G401.6 (cell line): Measurements from ENCODE around the gene SIRT5.

Experiments
- FAIRE-seq: peaks from 2 replicates; lab custom pipeline; 2012; peaks lifted over from hg19 to GRCh38; lab: Jason Lieb, UNC

SIRT5 gene

GRCh38 chr6:13589801-13590200 is 15.4 kb downstream of the SIRT5 start:
- FAIRE-seq: no peak

- FAIRE-seq: no peak
Measured at GRCh38 chr6:13590574-13591153, 16.3 kb downstream of the SIRT5 start.

GRCh38 chr6:13591205-13591921 is 17.0 kb downstream of the SIRT5 start:
- FAIRE-seq: no peak

GRCh38 chr6:13593103-13593502 is 18.7 kb downstream of the SIRT5 start:
- no peak for FAIRE-seq

GRCh38 chr6:13593720-13594119 is 19.3 kb downstream of the SIRT5 start:
- FAIRE-seq: no peak

GRCh38 chr6:13597073-13597472 is 22.7 kb downstream of the SIRT5 start:
- no peak for FAIRE-seq

GRCh38 chr6:13600036-13600435 is 25.6 kb downstream of the SIRT5 start:
- no peak for FAIRE-seq

- FAIRE-seq: no peak
Measured at GRCh38 chr6:13604135-13604534, 29.7 kb downstream of the SIRT5 start.

- FAIRE-seq: no peak
Measured at GRCh38 chr6:13604546-13605416, 30.4 kb downstream of the SIRT5 start.

- FAIRE-seq: no peak
Measured at GRCh38 chr6:13605634-13606033, 31.2 kb downstream of the SIRT5 start.

- no peak for FAIRE-seq
Measured at GRCh38 chr6:13611715-13612114, 37.3 kb downstream of the SIRT5 start.

GRCh38 chr6:13613029-13613594 is 38.7 kb downstream of the SIRT5 start:
- FAIRE-seq: no peak

GRCh38 chr6:13614126-13614925 is 39.9 kb downstream of the SIRT5 start:
- no peak for FAIRE-seq

- peak; percentile 85 for FAIRE-seq
Measured at GRCh38 chr6:13614926-13615791, 40.8 kb downstream of the SIRT5 start, which contains the start of gene NOL7. Gene NOL7 (plus strand): TSS chr6:13615335. CDS start chr6:13615359, 24 bp downstream.

- no peak for FAIRE-seq
Measured at GRCh38 chr6:13615792-13616120, 41.4 kb downstream of the SIRT5 start.

- FAIRE-seq: no peak
Measured at GRCh38 chr6:13617066-13617465, 42.7 kb downstream of the SIRT5 start.

- peak; percentile 78 for FAIRE-seq
Measured at GRCh38 chr6:13624871-13625288, 50.5 kb downstream of the SIRT5 start.

GRCh38 chr6:13629459-13630116 is 55.2 kb downstream of the SIRT5 start:
- no peak for FAIRE-seq

- no peak for FAIRE-seq
Measured at GRCh38 chr6:13630499-13630898, 56.1 kb downstream of the SIRT5 start.

GRCh38 chr6:13633343-13633742 is 58.9 kb downstream of the SIRT5 start:
- FAIRE-seq: no peak
